Mesenchymal stem cell (in vitro differentiated cells and primary cell): Measurements from ENCODE around the gene ZNF90.
"Not testable (repeated sequence)": the region's sequence is repeated elsewhere in the genome, so short reads cannot be mapped to it uniquely, and the experiment has no call there.

Source experiments
- DNase-seq: peaks from one replicate; pipeline ENCODE4 v3.0.0-alpha.2; 2013
- H2AFZ ChIP-seq: one replicate; pipeline ENCODE4 v1.6.1; 2013; ENCODE audit warnings: low read depth, mild to moderate bottlenecking, control low read depth, inconsistent platforms, low read length, moderate library complexity
- H2AK5ac ChIP-seq: 2 replicates; pipeline ENCODE4 v1.6.1; 2013; ENCODE audit warnings: low read length, moderate library complexity, mild to moderate bottlenecking, inconsistent platforms; ENCODE audit not compliant: severe bottlenecking
- H2BK120ac ChIP-seq: one replicate; pipeline ENCODE4 v1.6.1; 2013; ENCODE audit warnings: low read depth, mild to moderate bottlenecking, inconsistent platforms, low read length, moderate library complexity
- H2BK12ac ChIP-seq, 2 experiments: one replicate each; pipeline ENCODE4 v1.6.1; 2013; ENCODE audit warnings: inconsistent platforms in 2 of 2, low read length in 2 of 2, mild to moderate bottlenecking in 2 of 2, moderate library complexity in 2 of 2, control low read depth in 1 of 2
- H2BK15ac ChIP-seq: one replicate; pipeline ENCODE4 v1.6.1; 2013; ENCODE audit warnings: mild to moderate bottlenecking, low read depth, inconsistent platforms; ENCODE audit not compliant: poor library complexity, severe bottlenecking
- H2BK5ac ChIP-seq: 2 replicates; pipeline ENCODE4 v1.6.1; 2013; ENCODE audit warnings: low read depth, mild to moderate bottlenecking, low read length, control low read depth, inconsistent platforms; ENCODE audit not compliant: poor library complexity, severe bottlenecking
- H3K14ac ChIP-seq, 2 experiments: one replicate each; pipeline ENCODE4 v1.6.1; 2013; ENCODE audit warnings: inconsistent platforms in 2 of 2, low read length in 2 of 2, control low read depth in 1 of 2, mild to moderate bottlenecking in 1 of 2, moderate library complexity in 1 of 2
- H3K18ac ChIP-seq, 2 experiments: one replicate each; pipeline ENCODE4 v1.6.1; 2013; ENCODE audit warnings: inconsistent platforms in 2 of 2, low read length in 2 of 2, control low read depth in 1 of 2, low read depth in 1 of 2, mild to moderate bottlenecking in 1 of 2
- H3K23ac ChIP-seq, 2 experiments: one replicate each; pipeline ENCODE4 v1.6.1; 2013; ENCODE audit warnings: inconsistent platforms in 2 of 2, low read length in 2 of 2, mild to moderate bottlenecking in 2 of 2, moderate library complexity in 2 of 2, control low read depth in 1 of 2
- H3K27ac ChIP-seq: 2 replicates; pipeline ENCODE4 v1.5.1; 2013; ENCODE audit warnings: mild to moderate bottlenecking, moderate library complexity, low read length, control low read depth, inconsistent platforms; ENCODE audit not compliant: poor library complexity, severe bottlenecking
- H3K27me3 ChIP-seq, 2 experiments: 2 replicates each; pipeline versions ENCODE4 v1.6.1 to v1.7.0; 2013; ENCODE audit warnings: low read length in 2 of 2, mild to moderate bottlenecking in 2 of 2, moderate library complexity in 2 of 2, control low read depth in 1 of 2, inconsistent platforms in 1 of 2; ENCODE audit not compliant: control insufficient read depth in 1 of 2, insufficient read depth in 1 of 2
- H3K36me3 ChIP-seq, 2 experiments: 2 replicates each; pipeline versions ENCODE4 v1.6.1 to v1.7.0; 2013; ENCODE audit warnings: low read length in 2 of 2, control low read depth in 1 of 2, inconsistent platforms in 1 of 2, low read depth in 1 of 2, mild to moderate bottlenecking in 1 of 2; ENCODE audit not compliant: insufficient read depth in 2 of 2, control insufficient read depth in 1 of 2
- H3K4ac ChIP-seq, 2 experiments: one replicate each; pipeline ENCODE4 v1.6.1; 2013; ENCODE audit warnings: inconsistent platforms in 2 of 2, low read length in 2 of 2, mild to moderate bottlenecking in 2 of 2, moderate library complexity in 2 of 2, control low read depth in 1 of 2, low read depth in 1 of 2
- H3K4me1 ChIP-seq: 2 replicates; pipeline ENCODE4 v1.6.1; 2013; ENCODE audit warnings: low read depth, low read length, control low read depth; ENCODE audit not compliant: control insufficient read depth, insufficient read depth
- H3K4me2 ChIP-seq: 2 replicates; pipeline ENCODE4 v1.6.1; 2013; ENCODE audit warnings: low read length, mild to moderate bottlenecking, inconsistent platforms; ENCODE audit not compliant: poor library complexity, severe bottlenecking
- H3K4me3 ChIP-seq, 2 experiments: 2 replicates each; pipeline versions ENCODE4 v1.5.1 to v1.7.0; 2013; ENCODE audit warnings: low read length in 2 of 2, mild to moderate bottlenecking in 2 of 2, control low read depth in 1 of 2, low read depth in 1 of 2; ENCODE audit not compliant: insufficient read depth in 1 of 2
- H3K79me1 ChIP-seq: replicated peaks from 2 replicates; pipeline ENCODE4 v1.6.1; 2013; ENCODE audit warnings: mild to moderate bottlenecking, control low read depth, low read length, inconsistent platforms; ENCODE audit not compliant: poor library complexity, severe bottlenecking
- H3K9ac ChIP-seq: 2 replicates; pipeline ENCODE4 v1.7.0; 2013; ENCODE audit warnings: mild to moderate bottlenecking, low read length, moderate library complexity
- H3K9me3 ChIP-seq: 2 replicates; pipeline ENCODE4 v1.7.0; 2013; ENCODE audit warnings: mild to moderate bottlenecking, low read length; ENCODE audit not compliant: control insufficient read depth
- H4K8ac ChIP-seq: one replicate; pipeline ENCODE4 v1.6.1; 2013; ENCODE audit warnings: inconsistent platforms, mild to moderate bottlenecking, low read length, moderate library complexity
- H4K91ac ChIP-seq: one replicate; pipeline ENCODE4 v1.6.1; 2013; ENCODE audit warnings: mild to moderate bottlenecking, low read length, inconsistent platforms
- WGBS: methylation state at CpG from one replicate; pipeline ENCODE4 v1.1.7; 2013; ENCODE audit warnings: mixed read lengths; 5-methylcytosine and 5-hydroxymethylcytosine counted together

ZNF90 gene

DNA sequence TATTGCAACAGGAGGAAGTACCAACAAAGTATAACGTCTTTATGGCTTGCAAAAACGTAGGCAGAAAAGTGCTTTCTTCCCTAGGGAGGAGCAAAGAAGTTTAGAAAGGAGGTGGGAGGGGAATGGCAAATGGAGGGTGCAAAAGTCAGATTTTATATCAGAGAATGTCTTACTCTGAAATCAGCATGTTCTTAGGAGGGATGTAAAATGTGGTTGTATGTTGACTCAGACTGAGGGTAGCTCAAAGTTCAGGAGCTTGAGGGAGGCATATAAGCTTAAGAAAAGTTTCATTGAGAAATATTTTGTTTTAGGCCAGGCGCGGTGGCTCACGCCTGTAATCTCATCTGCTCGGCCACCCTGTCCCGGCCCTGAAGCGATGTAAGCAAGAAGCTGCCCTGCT lies 1.7 kb downstream of the ZNF90 start:
- Histone ChIP-seq H3K4me3 (no peak overlapping the region), H2BK5ac (no peak overlapping the region), H3K4me1 (peaks cover 4% of the 10 kb centered on the region), H4K91ac (no peak overlapping the region), H3K4ac (no peak overlapping the region), H2BK12ac (no peak overlapping the region), H2BK15ac (no peak overlapping the region), H2AK5ac (no peak overlapping the region), H3K4me2 (no peak overlapping the region), H3K27ac (no peak overlapping the region), H3K79me1 (peaks cover 24% of the 10 kb centered on the region), H3K27me3 (no peaks in the 10 kb centered on the region), H3K23ac (no peak overlapping the region), H3K14ac (no peak overlapping the region), H2BK120ac (no peak overlapping the region), H4K8ac (no peak overlapping the region), H2AFZ (no peak overlapping the region), H3K36me3 (peaks cover 0 to 4% of the 10 kb centered on the region in 2 experiments), H3K9me3 (peaks cover 23% of the 10 kb centered on the region), H3K9ac (peak overlapping the region; percentile 79), H3K18ac (no peak overlapping the region)
- DNase-seq = peak; percentile 2
- WGBS = 50% methylated on average over 8 of the region's 8 CpGs

DNA sequence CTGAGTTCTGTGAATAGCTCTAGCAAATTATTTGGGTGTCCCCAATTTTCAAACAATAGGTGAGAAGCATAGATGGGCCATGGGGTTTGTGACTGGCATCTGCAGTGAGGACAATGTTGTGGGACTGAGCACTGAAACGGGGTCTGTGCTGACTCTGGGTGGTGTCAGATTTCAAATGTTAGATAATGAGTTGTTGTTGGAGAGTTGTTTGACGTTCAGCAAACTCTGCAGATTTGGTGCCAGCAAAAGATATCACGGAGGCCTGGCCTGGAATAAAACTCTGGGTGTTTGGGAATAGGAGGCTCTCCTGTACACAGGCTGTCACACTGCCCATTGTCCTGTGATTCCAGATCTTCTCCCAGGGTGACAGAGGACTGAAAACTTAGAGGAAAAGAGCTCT lies 2.9 kb downstream of the ZNF90 start:
- WGBS = 51% methylated on average over 3 of the region's 3 CpGs

DNA sequence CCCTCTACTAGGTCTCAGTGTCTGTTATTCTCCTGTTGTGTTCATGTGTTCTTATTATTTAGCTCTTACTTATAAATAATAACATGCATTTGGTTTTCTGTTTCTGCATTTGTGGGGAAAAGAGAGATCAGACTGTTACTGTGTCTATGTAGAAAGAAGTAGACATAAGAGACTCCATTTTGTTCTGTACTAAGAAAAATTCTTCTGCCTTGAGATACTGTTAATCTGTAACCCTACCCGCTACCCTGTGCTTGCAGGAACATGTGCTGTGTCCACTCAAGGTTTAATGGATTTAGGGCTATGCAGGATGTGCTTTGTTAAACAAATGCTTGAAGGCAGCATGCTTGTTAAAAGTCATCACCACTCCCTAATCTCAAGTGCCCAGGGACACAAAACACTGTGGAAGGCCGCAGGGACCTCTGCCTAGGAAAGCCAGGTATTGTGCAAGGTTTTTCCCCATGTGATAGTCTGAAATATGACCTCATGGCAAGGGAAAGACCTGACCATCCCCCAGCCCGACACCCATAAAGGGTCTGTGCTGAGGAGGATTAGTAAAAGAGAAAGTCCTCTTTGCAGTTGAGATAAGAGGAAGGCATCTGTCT lies 4.5 kb downstream of the ZNF90 start:
- not testable (repeated sequence) for H2AFZ ChIP-seq, H2BK12ac ChIP-seq, H2AK5ac ChIP-seq, H4K91ac ChIP-seq, H3K9ac ChIP-seq, H3K4me1 ChIP-seq, H3K36me3 ChIP-seq, H3K18ac ChIP-seq, H3K4ac ChIP-seq, H2BK15ac ChIP-seq, H4K8ac ChIP-seq, H3K27ac ChIP-seq, H3K14ac ChIP-seq, H3K27me3 ChIP-seq, H3K4me3 ChIP-seq, H2BK120ac ChIP-seq, H3K4me2 ChIP-seq, H2BK5ac ChIP-seq, H3K23ac ChIP-seq
- H3K9me3 ChIP-seq = peaks cover 17% of the 10 kb centered on the region
- peaks cover 24% of the 10 kb centered on the region for H3K79me1 ChIP-seq
- peak; percentile 41 for DNase-seq
- WGBS = 50% methylated on average over 1 of the region's 3 CpGs

More for the DNA sequence above, 2.9 kb downstream of the ZNF90 start:
- Histone ChIP-seq H2BK120ac (no peak overlapping the region), H4K8ac (no peak overlapping the region), H2AK5ac (no peak overlapping the region), H2BK12ac (no peak overlapping the region), H2AFZ (no peak overlapping the region), H3K9ac (no peak overlapping the region), H3K14ac (no peak overlapping the region), H3K4me3 (no peak overlapping the region), H3K4me2 (no peak overlapping the region), H3K36me3 (peaks cover 0 to 4% of the 10 kb centered on the region in 2 experiments), H3K79me1 (peaks cover 24% of the 10 kb centered on the region), H2BK15ac (no peak overlapping the region), H3K27ac (no peak overlapping the region), H3K4me1 (peaks cover 4% of the 10 kb centered on the region), H2BK5ac (no peak overlapping the region), H4K91ac (no peak overlapping the region), H3K4ac (no peak overlapping the region), H3K27me3 (no peaks in the 10 kb centered on the region), H3K23ac (no peak overlapping the region), H3K18ac (no peak overlapping the region), H3K9me3 (peaks cover 19% of the 10 kb centered on the region)
- DNase-seq = no peak

- 30% methylated on average over 4 of the region's 7 CpGs for WGBS
- peaks cover 27% of the 10 kb centered on the region for H3K79me1 ChIP-seq
- not testable (repeated sequence) for H2AFZ ChIP-seq, H2BK5ac ChIP-seq, H3K36me3 ChIP-seq, H2BK120ac ChIP-seq, H4K91ac ChIP-seq, H3K4me3 ChIP-seq, DNase-seq, H3K4me1 ChIP-seq, H4K8ac ChIP-seq, H3K18ac ChIP-seq, H2BK15ac ChIP-seq, H2AK5ac ChIP-seq, H3K4ac ChIP-seq, H3K23ac ChIP-seq, H3K4me2 ChIP-seq, H2BK12ac ChIP-seq, H3K14ac ChIP-seq, H3K9ac ChIP-seq, H3K27me3 ChIP-seq, H3K27ac ChIP-seq
- H3K9me3 ChIP-seq = peaks cover 17% of the 10 kb centered on the region
Observed at GRCh38 chr19:20082876-20083275, 5.1 kb downstream of the ZNF90 start.
